IMR-90 (cell line): ENCODE results near the gene RPL18.

Source experiments
- CEBPB ChIP-seq: IDR thresholded peaks from 2 replicates; pipeline ENCODE4 v1.6.1; 2012; ENCODE audit warnings: low read depth, low read length, improper control_type of control experiment
- MXI1 ChIP-seq: IDR thresholded peaks from 2 replicates; pipeline ENCODE4 v1.6.1; 2012; ENCODE audit warnings: low read depth, mild to moderate bottlenecking, low read length, moderate library complexity, borderline replicate concordance
- POLR2A ChIP-seq: IDR thresholded peaks from 2 replicates; pipeline ENCODE4 v1.6.1; 2012; ENCODE audit warnings: mild to moderate bottlenecking, low read depth, low read length
- RAD21 ChIP-seq: IDR thresholded peaks from 2 replicates; pipeline ENCODE4 v1.6.1; 2012; ENCODE audit warnings: low read length, improper control_type of control experiment
- RCOR1 ChIP-seq: IDR thresholded peaks from 2 replicates; pipeline ENCODE4 v1.6.1; 2012; ENCODE audit warnings: mild to moderate bottlenecking, low read length, improper control_type of control experiment; ENCODE audit not compliant: insufficient replicate concordance
- USF2 ChIP-seq: fragments of 150-350 bp; IDR thresholded peaks from 2 replicates; pipeline ENCODE4 v1.6.1; 2017; ENCODE audit warnings: mild to moderate bottlenecking, antibody characterized with exemption, low read length, low read depth
- TF ChIP-seq, protein P1 (sequence below): conservative IDR thresholded peaks from 2 replicates; pipeline ENCODE4 v1.5.1; 2012; ENCODE audit warnings: mild to moderate bottlenecking, low read depth, low read length, improper control_type of control experiment
- TF ChIP-seq, protein P2 (sequence below): fragments of 150-350 bp; IDR thresholded peaks from 2 replicates; pipeline ENCODE4 v1.6.1; 2016; ENCODE audit warnings: low read depth, mild to moderate bottlenecking, low read length, moderate library complexity, borderline replicate concordance

DNA sequence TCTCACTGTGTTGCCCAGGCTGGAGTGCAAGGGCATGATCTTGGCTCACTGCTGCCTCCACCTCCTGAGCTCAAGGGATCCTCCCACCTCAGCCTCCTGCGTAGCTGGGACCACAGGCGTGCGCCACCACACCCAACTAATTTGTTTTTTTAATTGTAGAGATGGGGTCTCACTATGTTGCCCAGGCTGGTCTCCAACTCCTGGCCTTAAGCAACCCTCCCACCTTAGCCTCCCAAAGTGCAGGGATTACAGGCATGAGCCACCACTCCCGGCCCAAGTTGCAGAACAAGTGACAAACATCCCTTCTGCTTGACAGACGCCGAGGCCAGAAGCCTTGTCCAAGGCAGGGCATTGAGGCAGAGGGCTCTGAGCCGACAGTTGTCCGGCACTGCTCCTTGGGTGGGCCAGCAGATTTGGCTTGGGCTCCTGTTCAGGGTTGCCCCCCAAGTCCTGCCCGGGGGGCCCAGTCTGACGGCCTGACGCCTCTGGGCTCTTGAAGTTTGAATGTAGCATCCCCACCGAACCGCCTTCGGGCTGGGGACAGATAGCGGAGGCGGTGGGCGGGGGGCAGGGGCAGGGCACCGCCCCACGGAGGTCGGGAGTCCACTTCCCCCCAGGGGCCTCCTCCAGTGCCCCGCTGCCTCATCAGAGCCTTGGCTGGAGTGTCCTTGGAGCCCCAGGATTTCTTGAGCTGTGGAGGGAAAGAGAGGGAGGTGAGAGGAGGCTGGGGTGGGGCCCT, 18.1 kb downstream of the RPL18 start:
- TF ChIP-seq, protein P1, sequence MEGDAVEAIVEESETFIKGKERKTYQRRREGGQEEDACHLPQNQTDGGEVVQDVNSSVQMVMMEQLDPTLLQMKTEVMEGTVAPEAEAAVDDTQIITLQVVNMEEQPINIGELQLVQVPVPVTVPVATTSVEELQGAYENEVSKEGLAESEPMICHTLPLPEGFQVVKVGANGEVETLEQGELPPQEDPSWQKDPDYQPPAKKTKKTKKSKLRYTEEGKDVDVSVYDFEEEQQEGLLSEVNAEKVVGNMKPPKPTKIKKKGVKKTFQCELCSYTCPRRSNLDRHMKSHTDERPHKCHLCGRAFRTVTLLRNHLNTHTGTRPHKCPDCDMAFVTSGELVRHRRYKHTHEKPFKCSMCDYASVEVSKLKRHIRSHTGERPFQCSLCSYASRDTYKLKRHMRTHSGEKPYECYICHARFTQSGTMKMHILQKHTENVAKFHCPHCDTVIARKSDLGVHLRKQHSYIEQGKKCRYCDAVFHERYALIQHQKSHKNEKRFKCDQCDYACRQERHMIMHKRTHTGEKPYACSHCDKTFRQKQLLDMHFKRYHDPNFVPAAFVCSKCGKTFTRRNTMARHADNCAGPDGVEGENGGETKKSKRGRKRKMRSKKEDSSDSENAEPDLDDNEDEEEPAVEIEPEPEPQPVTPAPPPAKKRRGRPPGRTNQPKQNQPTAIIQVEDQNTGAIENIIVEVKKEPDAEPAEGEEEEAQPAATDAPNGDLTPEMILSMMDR = no peak
- TF ChIP-seq RCOR1 = no peak
- no peak for TF ChIP-seq RAD21
- no peak for TF ChIP-seq POLR2A
- TF ChIP-seq, protein P2, sequence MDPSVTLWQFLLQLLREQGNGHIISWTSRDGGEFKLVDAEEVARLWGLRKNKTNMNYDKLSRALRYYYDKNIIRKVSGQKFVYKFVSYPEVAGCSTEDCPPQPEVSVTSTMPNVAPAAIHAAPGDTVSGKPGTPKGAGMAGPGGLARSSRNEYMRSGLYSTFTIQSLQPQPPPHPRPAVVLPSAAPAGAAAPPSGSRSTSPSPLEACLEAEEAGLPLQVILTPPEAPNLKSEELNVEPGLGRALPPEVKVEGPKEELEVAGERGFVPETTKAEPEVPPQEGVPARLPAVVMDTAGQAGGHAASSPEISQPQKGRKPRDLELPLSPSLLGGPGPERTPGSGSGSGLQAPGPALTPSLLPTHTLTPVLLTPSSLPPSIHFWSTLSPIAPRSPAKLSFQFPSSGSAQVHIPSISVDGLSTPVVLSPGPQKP = no peak
- no peak for TF ChIP-seq USF2
- TF ChIP-seq CEBPB = no peak
- TF ChIP-seq MXI1 = no peak
